Erythroblast (primary cell): Measurements from ENCODE around the gene GAPDH.

Experiments used
- GATA1 ChIP-seq: IDR thresholded peaks from 2 replicates; pipeline ENCODE4 v1.6.1; 2011; ENCODE audit warnings: low read depth, mild to moderate bottlenecking, control low read depth, low read length, moderate library complexity
- POLR2A ChIP-seq: IDR thresholded peaks from 2 replicates; pipeline ENCODE4 v1.6.1; 2011; ENCODE audit warnings: mild to moderate bottlenecking, low read length

- TF ChIP-seq POLR2A, result no peak
- no peak for TF ChIP-seq GATA1
Observed at GRCh38 chr12:6573001-6573400, 38.7 kb downstream of the GAPDH start.
